Suprapubic skin (tissue), 4 donors: ENCODE data around the gene SYT1. TPM values are rescaled to one million over a fixed set of nuclear protein-coding genes. Genes with fewer than 3 reads are reported as not detected.

Experiments used
- DNase-seq, 2 donors: peaks; one replicate each; pipeline ENCODE4 v3.0.0-alpha.2; 2019; ENCODE audit warnings: low spot score in 2 of 2
- H3K27ac ChIP-seq: fragments of 200-600 bp; sonication (generic); one replicate; pipeline ENCODE4 v1.5.1; 2019
- H3K27me3 ChIP-seq: fragments of 200-600 bp; sonication (generic); one replicate; pipeline ENCODE4 v1.5.1; 2019
- H3K36me3 ChIP-seq: fragments of 200-600 bp; sonication (generic); one replicate; pipeline ENCODE4 v1.5.1; 2019
- H3K4me1 ChIP-seq: fragments of 200-600 bp; sonication (generic); one replicate; pipeline ENCODE4 v1.5.1; 2019
- H3K4me3 ChIP-seq: fragments of 200-600 bp; sonication (generic); one replicate; pipeline ENCODE4 v1.5.1; 2019; ENCODE audit warnings: mild to moderate bottlenecking
- H3K9me3 ChIP-seq: fragments of 200-600 bp; sonication (generic); one replicate; pipeline ENCODE4 v1.5.1; 2019
- CTCF ChIP-seq, 2 donors: fragments of 200-600 bp in 1 of 2; fragments of 450-650 bp in 1 of 2; sonication (generic) in 1 of 2; IDR thresholded peaks; one replicate each; pipeline ENCODE4 v1.5.1; 2016 to 2019; ENCODE audit warnings: antibody characterized with exemption in 2 of 2, mild to moderate bottlenecking in 1 of 2, moderate library complexity in 1 of 2
- EP300 ChIP-seq: sonication (generic); formaldehyde crosslinking; IDR thresholded peaks from one replicate; pipeline ENCODE4 v1.6.1; 2017; ENCODE audit warnings: antibody characterized with exemption
- POLR2A ChIP-seq, 2 donors: fragments of 450-650 bp; IDR thresholded peaks; one replicate each; pipeline ENCODE4 v1.6.1; 2017; ENCODE audit warnings: antibody characterized with exemption in 2 of 2, mild to moderate bottlenecking in 2 of 2, moderate library complexity in 2 of 2
- POLR2AphosphoS5 ChIP-seq, 3 donors: sonication (generic); formaldehyde crosslinking; IDR thresholded peaks; one replicate each; pipeline ENCODE4 v1.6.1; 2017; ENCODE audit warnings: antibody characterized with exemption in 3 of 3
- WGBS: methylation state at CpG from one replicate; pipeline ENCODE4 v1.1.5; 2018; 5-methylcytosine and 5-hydroxymethylcytosine counted together
- total RNA-seq, 4 donors: library from RNA; depleted of rRNA; stranded (reverse); fragments of >200 nt; gene quantifications; one replicate each; pipeline ENCODE4 v1.1.0, GENCODE V29; 2016

SYT1 gene
- total RNA-seq, 4 donors from 2014 or later: 0.15 to 0.31 TPM; not detected in 2

- H3K4me1 ChIP-seq: no peaks in the 10 kb centered on the region
- 60% methylated on average over 3 of the region's 3 CpGs for WGBS
- H3K36me3 ChIP-seq: no peaks in the 10 kb centered on the region
- H3K27ac ChIP-seq: no peak overlapping the region
- TF ChIP-seq POLR2A (IDR thresholded peaks at IDR 0.05): no peak
- TF ChIP-seq EP300: no peak
- no peak for TF ChIP-seq POLR2AphosphoS5 (IDR thresholded peaks at IDR 0.05)
- TF ChIP-seq CTCF (IDR thresholded peaks at IDR 0.05): no peak
- DNase-seq: no peak
- no peaks in the 10 kb centered on the region for H3K27me3 ChIP-seq
- no peak overlapping the region for H3K4me3 ChIP-seq
- H3K9me3 ChIP-seq: no peaks in the 10 kb centered on the region
These were observed 319.4 kb downstream of the SYT1 start for GRCh38 chr12:79183926-79184325.

- no peaks in the 10 kb centered on the region for H3K36me3 ChIP-seq
- H3K9me3 ChIP-seq: no peaks in the 10 kb centered on the region
- no peak for DNase-seq
- WGBS: 59% methylated on average over 2 of the region's 2 CpGs
- H3K27ac ChIP-seq: no peak overlapping the region
- H3K4me1 ChIP-seq: no peaks in the 10 kb centered on the region
- no peak for TF ChIP-seq POLR2AphosphoS5 (IDR thresholded peaks at IDR 0.05)
- TF ChIP-seq CTCF (IDR thresholded peaks at IDR 0.05): no peak
- TF ChIP-seq POLR2A (IDR thresholded peaks at IDR 0.05): no peak
- no peak for TF ChIP-seq EP300
- no peak overlapping the region for H3K4me3 ChIP-seq
- H3K27me3 ChIP-seq: no peaks in the 10 kb centered on the region
These were observed 321.9 kb downstream of the SYT1 start for GRCh38 chr12:79186506-79186905.

GRCh38 chr12:79187032-79187431, 322.5 kb downstream of the SYT1 start:
- no peaks in the 10 kb centered on the region for H3K36me3 ChIP-seq
- TF ChIP-seq POLR2AphosphoS5 (IDR thresholded peaks at IDR 0.05) (no peak), POLR2A (IDR thresholded peaks at IDR 0.05) (no peak), EP300 (no peak), CTCF (IDR thresholded peaks at IDR 0.05) (no peak)
- 55% methylated on average over 4 of the region's 4 CpGs for WGBS
- H3K4me1 ChIP-seq: no peaks in the 10 kb centered on the region
- no peaks in the 10 kb centered on the region for H3K9me3 ChIP-seq
- no peak overlapping the region for H3K4me3 ChIP-seq
- no peak overlapping the region for H3K27ac ChIP-seq
- no peak for DNase-seq
- no peaks in the 10 kb centered on the region for H3K27me3 ChIP-seq

- Histone ChIP-seq H3K27ac (no peak overlapping the region), H3K4me3 (no peak overlapping the region), H3K36me3 (no peaks in the 10 kb centered on the region), H3K4me1 (no peaks in the 10 kb centered on the region), H3K27me3 (no peaks in the 10 kb centered on the region), H3K9me3 (no peaks in the 10 kb centered on the region)
- no peak for TF ChIP-seq POLR2AphosphoS5 (IDR thresholded peaks at IDR 0.05)
- TF ChIP-seq EP300: no peak
- no peak for TF ChIP-seq POLR2A (IDR thresholded peaks at IDR 0.05)
- no peak for TF ChIP-seq CTCF (IDR thresholded peaks at IDR 0.05)
- no peak for DNase-seq
These were observed 326.8 kb downstream of the SYT1 start for GRCh38 chr12:79191391-79191790.

GRCh38 chr12:79194595-79194994, 330.0 kb downstream of the SYT1 start:
- TF ChIP-seq EP300 (no peak), POLR2AphosphoS5 (IDR thresholded peaks at IDR 0.05) (no peak), CTCF (IDR thresholded peaks at IDR 0.05) (no peak), POLR2A (IDR thresholded peaks at IDR 0.05) (no peak)
- DNase-seq: no peak

More at GRCh38 chr12:79194595-79194994, 330.0 kb downstream of the SYT1 start:
- H3K27me3 ChIP-seq: no peaks in the 10 kb centered on the region
- no peak overlapping the region for H3K27ac ChIP-seq
- no peaks in the 10 kb centered on the region for H3K9me3 ChIP-seq
- WGBS: 61% methylated on average over 3 of the region's 3 CpGs
- no peak overlapping the region for H3K4me3 ChIP-seq
- no peaks in the 10 kb centered on the region for H3K4me1 ChIP-seq
- H3K36me3 ChIP-seq: no peaks in the 10 kb centered on the region
